ENCODE data around the gene IQCB1.

DNA sequence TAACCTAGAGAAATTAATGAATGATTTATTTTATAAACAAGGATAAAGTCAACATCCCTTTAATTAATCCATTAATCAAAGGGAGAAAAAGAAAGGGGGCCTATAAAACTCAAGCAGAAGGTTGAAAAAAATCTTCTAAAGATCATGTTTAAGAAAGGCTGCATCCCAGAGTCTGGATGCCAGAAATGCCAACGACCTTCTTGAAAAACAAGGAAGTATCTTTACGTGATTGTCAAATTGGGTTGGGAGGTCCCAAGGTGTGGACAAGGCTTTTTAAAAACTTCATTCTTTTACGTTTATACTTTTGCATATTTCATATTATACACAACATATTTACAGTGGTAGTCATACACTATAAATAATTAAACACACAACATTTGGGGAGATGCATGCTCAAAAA lies 86.9 kb downstream of the IQCB1 start:
- TF ChIP-seq TEAD4 (IDR thresholded peaks at IDR 0.05; ENCODE audit: borderline replicate concordance, insufficient read depth) = no peak
- TF ChIP-seq, protein P1, sequence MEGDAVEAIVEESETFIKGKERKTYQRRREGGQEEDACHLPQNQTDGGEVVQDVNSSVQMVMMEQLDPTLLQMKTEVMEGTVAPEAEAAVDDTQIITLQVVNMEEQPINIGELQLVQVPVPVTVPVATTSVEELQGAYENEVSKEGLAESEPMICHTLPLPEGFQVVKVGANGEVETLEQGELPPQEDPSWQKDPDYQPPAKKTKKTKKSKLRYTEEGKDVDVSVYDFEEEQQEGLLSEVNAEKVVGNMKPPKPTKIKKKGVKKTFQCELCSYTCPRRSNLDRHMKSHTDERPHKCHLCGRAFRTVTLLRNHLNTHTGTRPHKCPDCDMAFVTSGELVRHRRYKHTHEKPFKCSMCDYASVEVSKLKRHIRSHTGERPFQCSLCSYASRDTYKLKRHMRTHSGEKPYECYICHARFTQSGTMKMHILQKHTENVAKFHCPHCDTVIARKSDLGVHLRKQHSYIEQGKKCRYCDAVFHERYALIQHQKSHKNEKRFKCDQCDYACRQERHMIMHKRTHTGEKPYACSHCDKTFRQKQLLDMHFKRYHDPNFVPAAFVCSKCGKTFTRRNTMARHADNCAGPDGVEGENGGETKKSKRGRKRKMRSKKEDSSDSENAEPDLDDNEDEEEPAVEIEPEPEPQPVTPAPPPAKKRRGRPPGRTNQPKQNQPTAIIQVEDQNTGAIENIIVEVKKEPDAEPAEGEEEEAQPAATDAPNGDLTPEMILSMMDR (IDR thresholded peaks at IDR 0.05) = no peak
- TF ChIP-seq, protein P2, sequence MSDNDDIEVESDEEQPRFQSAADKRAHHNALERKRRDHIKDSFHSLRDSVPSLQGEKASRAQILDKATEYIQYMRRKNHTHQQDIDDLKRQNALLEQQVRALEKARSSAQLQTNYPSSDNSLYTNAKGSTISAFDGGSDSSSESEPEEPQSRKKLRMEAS (IDR thresholded peaks at IDR 0.05; ENCODE audit: low read depth) = no peak

Measured in SK-N-SH (cell line).